B cell (primary cell): Measurements from ENCODE around the gene RECK.

ENCODE experiments used
- EZH2 ChIP-seq: IDR thresholded peaks from 2 replicates; pipeline ENCODE4 v1.6.1; 2012; ENCODE audit warnings: borderline replicate concordance, low read depth, mild to moderate bottlenecking, moderate library complexity, low read length; ENCODE audit not compliant: insufficient read depth, poor library complexity, severe bottlenecking
- TF ChIP-seq, protein P1 (sequence below): fragments of 200-600 bp; IDR thresholded peaks from one replicate; pipeline ENCODE4 v1.8.0; 2022; ENCODE audit warnings: antibody characterized with exemption, mild to moderate bottlenecking

DNA sequence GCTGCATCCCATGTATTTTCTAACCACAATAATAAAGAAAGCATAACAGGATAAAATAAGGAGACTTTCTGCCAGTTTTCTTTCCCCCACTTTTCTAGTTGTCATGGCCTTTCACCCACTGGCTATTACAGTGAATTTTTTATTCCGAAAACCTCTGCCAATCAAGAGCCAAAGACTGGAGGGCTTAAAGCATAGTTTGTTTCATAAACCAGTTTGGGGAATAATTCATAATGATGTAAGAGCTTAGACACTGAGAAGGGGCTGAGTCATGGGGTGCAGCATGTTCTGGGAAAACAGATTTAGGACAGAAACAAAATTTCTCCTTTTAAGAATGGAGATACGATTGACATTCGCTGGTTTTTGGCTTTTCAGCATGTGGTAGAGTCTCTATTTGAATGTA, 95.4 kb downstream of the RECK start:
- no peak for TF ChIP-seq EZH2
- TF ChIP-seq, protein P1, sequence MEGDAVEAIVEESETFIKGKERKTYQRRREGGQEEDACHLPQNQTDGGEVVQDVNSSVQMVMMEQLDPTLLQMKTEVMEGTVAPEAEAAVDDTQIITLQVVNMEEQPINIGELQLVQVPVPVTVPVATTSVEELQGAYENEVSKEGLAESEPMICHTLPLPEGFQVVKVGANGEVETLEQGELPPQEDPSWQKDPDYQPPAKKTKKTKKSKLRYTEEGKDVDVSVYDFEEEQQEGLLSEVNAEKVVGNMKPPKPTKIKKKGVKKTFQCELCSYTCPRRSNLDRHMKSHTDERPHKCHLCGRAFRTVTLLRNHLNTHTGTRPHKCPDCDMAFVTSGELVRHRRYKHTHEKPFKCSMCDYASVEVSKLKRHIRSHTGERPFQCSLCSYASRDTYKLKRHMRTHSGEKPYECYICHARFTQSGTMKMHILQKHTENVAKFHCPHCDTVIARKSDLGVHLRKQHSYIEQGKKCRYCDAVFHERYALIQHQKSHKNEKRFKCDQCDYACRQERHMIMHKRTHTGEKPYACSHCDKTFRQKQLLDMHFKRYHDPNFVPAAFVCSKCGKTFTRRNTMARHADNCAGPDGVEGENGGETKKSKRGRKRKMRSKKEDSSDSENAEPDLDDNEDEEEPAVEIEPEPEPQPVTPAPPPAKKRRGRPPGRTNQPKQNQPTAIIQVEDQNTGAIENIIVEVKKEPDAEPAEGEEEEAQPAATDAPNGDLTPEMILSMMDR, result no peak
